Ovary (tissue), 9 donors: ENCODE data around the gene TCF7L1. TPM values are rescaled to one million over a fixed set of nuclear protein-coding genes. Genes with fewer than 3 reads are reported as not detected.

Source experiments
- DNase-seq, 5 donors: peaks; one replicate each; pipeline ENCODE4 v3.0.0-alpha.2; 2019 to 2020
- H3K27ac ChIP-seq, 2 donors: fragments of 200-600 bp; one replicate each; pipeline versions ENCODE4 v1.5.1 to v1.8.0; 2019 to 2022
- H3K27me3 ChIP-seq: fragments of 200-600 bp; one replicate; pipeline ENCODE4 v1.8.0; 2022
- H3K36me3 ChIP-seq: fragments of 200-600 bp; sonication (generic); one replicate; pipeline ENCODE4 v1.5.1; 2019
- H3K4me1 ChIP-seq: one replicate; pipeline ENCODE4 v1.8.1; 2013; ENCODE audit warnings: mild to moderate bottlenecking, moderate library complexity; ENCODE audit not compliant: insufficient read depth
- H3K4me3 ChIP-seq: fragments of 200-600 bp; sonication (generic); one replicate; pipeline ENCODE4 v1.5.1; 2017
- H3K9me3 ChIP-seq, 2 donors: fragments of 200-600 bp in 1 of 2; sonication (generic) in 1 of 2; one replicate each; pipeline versions ENCODE4 v1.5.1 to v1.8.1; 2013 to 2019; ENCODE audit warnings: mild to moderate bottlenecking in 1 of 2, moderate library complexity in 1 of 2
- EP300 ChIP-seq: sonication (generic); formaldehyde crosslinking; IDR thresholded peaks from one replicate; pipeline ENCODE4 v1.6.1; 2017; ENCODE audit warnings: antibody characterized with exemption
- POLR2A ChIP-seq: fragments of 450-650 bp; IDR thresholded peaks from one replicate; pipeline ENCODE4 v1.6.1; 2017; ENCODE audit warnings: antibody characterized with exemption, mild to moderate bottlenecking, moderate library complexity
- WGBS, 3 donors: extraction: QIAGEN DNeasy Blood & Tissue Kit in 1 of 3; methylation state at CpG; one replicate each; pipeline versions ENCODE4 v1.1.5 to v1.1.7; 2013 to 2017; 5-methylcytosine and 5-hydroxymethylcytosine counted together
- intact Hi-C, 4 donors: fragments of 100-400 bp; cut with DNase I; formaldehyde crosslinking; loops; one replicate each; pipeline versions ENCODE4 v1.11.0 to v1.15.1; 2022 to 2023
- polyA plus RNA-seq, 2 donors: library from polyadenylated mRNA; stranded (reverse); fragments of 200-250 nt in 1 of 2; fragments of 350-450 nt in 1 of 2; fragmentation: Illumina TruSeq in 1 of 2; extraction: RNeasy Lipid Tissue Mini Kit (QIAGEN cat#74804) in 1 of 2; gene quantifications; one replicate each; pipeline ENCODE4 v1.2.3, GENCODE V29; 2013 to 2014
- total RNA-seq, 7 donors: library from RNA; depleted of rRNA in 2 of 7; stranded (reverse); fragments of >200 nt in 2 of 7; fragmentation: NEBNext Ultra II Directional in 3 of 7; extraction: Animal tissue kit (Norgen Biotek cat#: 25700) in 3 of 7; gene quantifications; one replicate each; pipeline versions ENCODE4 v1.1.0 to v1.2.4, GENCODE V29; 2016 to 2023
- TF ChIP-seq, protein P1 (sequence below), 3 donors: fragments of 450-650 bp in 2 of 3; fragments of 200-600 bp in 1 of 3; IDR thresholded peaks; one replicate each; pipeline versions ENCODE4 v1.5.1 to v1.8.0; 2016 to 2022; ENCODE audit warnings: antibody characterized with exemption in 3 of 3, mild to moderate bottlenecking in 1 of 3
- donor health status: DM: no; HTN: no; CAD: no; lungs with moderate emphysema.
- donor health status: DM: no; HTN: no; CAD: no.
- donor health status: Bipolar disorder and iron deficiency.
- donor health status: DM: yes; HTN: yes; CAD: no.
- donor health status: DM: no; HTN: no; CAD: no.
- donor health status: DM: yes; HTN: yes; CAD: no.

Gene TCF7L1
- total and polyA plus RNA-seq, 9 donors: 5.2 to 29.8 (median 23.9) TPM

DNA sequence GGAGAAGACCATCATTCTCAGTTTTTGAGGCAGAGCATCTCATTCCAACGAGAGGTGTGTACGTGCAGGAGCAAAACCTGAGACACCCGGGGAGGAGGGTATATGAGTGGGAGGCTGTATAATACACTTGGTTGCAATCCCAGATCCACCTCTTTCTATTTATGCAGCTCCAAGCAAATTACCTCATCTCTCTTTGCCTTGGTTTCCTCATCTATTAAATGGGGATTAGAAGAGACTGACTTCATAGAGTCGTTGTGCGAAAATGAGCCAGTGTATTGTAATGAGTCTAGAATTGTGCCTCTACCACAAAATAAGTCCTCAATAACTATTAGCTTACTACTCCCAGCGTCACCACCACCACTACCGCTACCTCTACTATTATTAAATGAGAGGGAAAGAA is 154.5 kb downstream of the TCF7L1 start:
- no peaks in the 10 kb centered on the region for H3K36me3 ChIP-seq
- H3K4me3 ChIP-seq: no peak overlapping the region
- intact Hi-C loops: loop anchor here in 1 of 4 donors (5.0 kb wide), 1 partner anchor 155 kb away; the partner anchor contains the start of gene TCF7L1
- DNase-seq: no peak
- H3K27ac ChIP-seq: no peak overlapping the region
- H3K27me3 ChIP-seq: no peaks in the 10 kb centered on the region
- peaks cover 1% of the 10 kb centered on the region for H3K4me1 ChIP-seq
- WGBS, 3 donors: 91 to 94% (median 92%) methylated on average over 7 of the region's 7 CpGs
- no peaks in the 10 kb centered on the region for H3K9me3 ChIP-seq
- TF ChIP-seq EP300 (no peak), POLR2A (no peak)
- TF ChIP-seq, protein P1, sequence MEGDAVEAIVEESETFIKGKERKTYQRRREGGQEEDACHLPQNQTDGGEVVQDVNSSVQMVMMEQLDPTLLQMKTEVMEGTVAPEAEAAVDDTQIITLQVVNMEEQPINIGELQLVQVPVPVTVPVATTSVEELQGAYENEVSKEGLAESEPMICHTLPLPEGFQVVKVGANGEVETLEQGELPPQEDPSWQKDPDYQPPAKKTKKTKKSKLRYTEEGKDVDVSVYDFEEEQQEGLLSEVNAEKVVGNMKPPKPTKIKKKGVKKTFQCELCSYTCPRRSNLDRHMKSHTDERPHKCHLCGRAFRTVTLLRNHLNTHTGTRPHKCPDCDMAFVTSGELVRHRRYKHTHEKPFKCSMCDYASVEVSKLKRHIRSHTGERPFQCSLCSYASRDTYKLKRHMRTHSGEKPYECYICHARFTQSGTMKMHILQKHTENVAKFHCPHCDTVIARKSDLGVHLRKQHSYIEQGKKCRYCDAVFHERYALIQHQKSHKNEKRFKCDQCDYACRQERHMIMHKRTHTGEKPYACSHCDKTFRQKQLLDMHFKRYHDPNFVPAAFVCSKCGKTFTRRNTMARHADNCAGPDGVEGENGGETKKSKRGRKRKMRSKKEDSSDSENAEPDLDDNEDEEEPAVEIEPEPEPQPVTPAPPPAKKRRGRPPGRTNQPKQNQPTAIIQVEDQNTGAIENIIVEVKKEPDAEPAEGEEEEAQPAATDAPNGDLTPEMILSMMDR (IDR thresholded peaks at IDR 0.05): no peak

DNA sequence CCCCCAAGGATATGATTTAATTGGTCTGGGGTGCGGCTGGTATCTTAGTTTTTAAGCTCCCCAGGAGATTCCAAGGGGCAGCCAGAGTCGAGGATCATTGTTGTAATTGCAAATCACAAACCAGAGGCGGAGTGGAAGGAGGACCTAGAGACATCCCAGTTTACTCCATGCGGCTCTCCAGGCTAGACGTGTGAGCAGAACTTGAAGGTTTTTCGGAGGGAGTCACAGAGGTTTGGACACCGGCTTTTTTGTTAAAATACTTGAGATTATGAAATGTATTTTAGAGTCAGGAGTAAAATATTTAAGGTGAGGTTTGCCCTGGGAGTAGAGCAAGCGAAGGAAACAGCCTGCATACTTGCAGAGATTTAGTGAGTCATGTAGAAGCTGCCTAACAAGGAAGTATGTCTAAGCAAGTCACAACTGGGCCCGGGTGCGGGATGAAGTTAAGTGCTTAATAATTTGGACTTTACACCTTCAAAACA is 155.1 kb downstream of the TCF7L1 start:
- H3K4me1 ChIP-seq: peaks cover 1% of the 10 kb centered on the region
- H3K27me3 ChIP-seq: no peaks in the 10 kb centered on the region
- no peaks in the 10 kb centered on the region for H3K36me3 ChIP-seq
- WGBS, 3 donors: 79 to 87% (median 85%) methylated on average over 10 of the region's 10 CpGs
- no peak overlapping the region for H3K4me3 ChIP-seq
- TF ChIP-seq, protein P1 (IDR thresholded peaks at IDR 0.05): no peak
- TF ChIP-seq EP300 (no peak), POLR2A (no peak)
- DNase-seq: no peak
- H3K9me3 ChIP-seq: no peaks in the 10 kb centered on the region
- intact Hi-C loops: loop anchor here in 1 of 4 donors (5.0 kb wide), 1 partner anchor 156 kb away; the partner anchor contains the start of gene TCF7L1
- no peak overlapping the region for H3K27ac ChIP-seq

DNA sequence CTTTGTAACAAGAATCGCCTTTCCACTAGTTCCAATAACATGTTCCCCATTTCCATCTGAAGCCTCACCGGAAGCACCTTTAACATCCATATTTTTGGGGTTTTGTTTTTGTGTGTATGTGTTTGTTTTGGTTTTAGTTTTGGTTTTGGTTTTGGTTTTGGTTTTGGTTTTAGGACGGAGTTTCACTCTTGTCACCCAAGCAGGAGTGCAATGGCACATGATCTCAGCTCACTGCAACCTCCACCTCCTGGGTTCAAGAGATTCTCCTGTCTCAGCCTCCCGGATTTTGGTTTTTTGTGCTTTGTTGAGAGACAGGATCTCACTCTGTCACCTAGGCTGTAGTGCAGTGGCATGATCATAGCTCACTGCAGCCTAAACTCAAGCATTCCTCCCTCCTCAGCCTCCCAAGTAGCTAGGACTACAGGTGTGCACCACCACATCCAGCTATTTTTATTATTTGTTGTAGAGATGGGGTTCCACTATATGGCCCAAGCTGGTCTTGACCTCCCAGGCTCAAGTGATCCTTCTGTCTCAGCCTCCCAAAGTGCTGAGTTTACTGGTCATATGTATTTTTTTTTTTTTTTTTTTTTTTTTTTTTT is 158.3 kb downstream of the TCF7L1 start:
- TF ChIP-seq, protein P1 (IDR thresholded peaks at IDR 0.05): no peak
- TF ChIP-seq POLR2A (no peak), EP300 (no peak)
- no peak for DNase-seq
- 80 to 87% (median 85%) methylated on average over 4 of the region's 4 CpGs for WGBS, 3 donors
- intact Hi-C loops: no loop called here
- no peaks in the 10 kb centered on the region for H3K4me1 ChIP-seq
- no peaks in the 10 kb centered on the region for H3K27me3 ChIP-seq
- H3K4me3 ChIP-seq: no peak overlapping the region
- no peaks in the 10 kb centered on the region for H3K9me3 ChIP-seq
- H3K36me3 ChIP-seq: no peaks in the 10 kb centered on the region
- H3K27ac ChIP-seq: no peak overlapping the region

DNA sequence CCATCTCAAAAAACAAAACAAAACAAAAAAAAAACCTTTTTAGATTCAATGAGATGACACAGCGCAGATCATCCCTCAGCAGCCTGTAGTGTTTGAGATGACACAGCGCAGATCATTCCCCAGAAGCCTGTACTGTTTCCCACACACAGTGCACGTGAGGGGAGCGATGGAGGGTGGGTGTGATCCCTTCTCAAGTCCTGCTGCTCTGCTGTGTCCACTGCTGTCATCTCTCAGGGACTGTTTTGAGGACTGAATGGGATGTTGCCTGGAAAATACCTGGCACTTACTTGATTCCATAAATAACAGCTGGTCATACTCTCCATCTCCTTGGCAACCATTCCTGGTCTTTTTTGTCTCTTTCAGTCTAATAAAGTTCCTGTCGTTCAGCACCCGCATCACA is 168.9 kb downstream of the TCF7L1 start:
- WGBS, 3 donors: 77 to 84% (median 80%) methylated on average over 6 of the region's 6 CpGs
- Histone ChIP-seq H3K27me3 (no peaks in the 10 kb centered on the region), H3K9me3 (no peaks in the 10 kb centered on the region), H3K27ac (no peak overlapping the region), H3K4me1 (no peaks in the 10 kb centered on the region), H3K36me3 (no peaks in the 10 kb centered on the region), H3K4me3 (no peak overlapping the region)
- DNase-seq: no peak
- TF ChIP-seq POLR2A (no peak), EP300 (no peak)
- TF ChIP-seq, protein P1 (IDR thresholded peaks at IDR 0.05): no peak
- intact Hi-C loops: loop anchor here in 1 of 4 donors (5.0 kb wide), 1 partner anchor 240 kb away; no protein-coding TSS in a partner anchor
